Measurements from ENCODE around the gene SETD2.
"Not testable (repeated sequence)": the region's sequence is repeated elsewhere in the genome, so short reads cannot be mapped to it uniquely, and the experiment has no call there.

Gene SETD2
- total RNA-seq: 246 to 293 reads per million in 2 donors

- DNase-seq: peak; percentile 75
Observed at GRCh38 chr3:47164007-47164881, at the start of gene SETD2. Gene SETD2, minus strand, starts transcription at chr3:47164113. Its CDS starts 189 bp downstream, at chr3:47163924.

GRCh38 chr3:47210863-47211405 lies 47.0 kb upstream of the SETD2 start:
- DNase-seq: no peak

DNA sequence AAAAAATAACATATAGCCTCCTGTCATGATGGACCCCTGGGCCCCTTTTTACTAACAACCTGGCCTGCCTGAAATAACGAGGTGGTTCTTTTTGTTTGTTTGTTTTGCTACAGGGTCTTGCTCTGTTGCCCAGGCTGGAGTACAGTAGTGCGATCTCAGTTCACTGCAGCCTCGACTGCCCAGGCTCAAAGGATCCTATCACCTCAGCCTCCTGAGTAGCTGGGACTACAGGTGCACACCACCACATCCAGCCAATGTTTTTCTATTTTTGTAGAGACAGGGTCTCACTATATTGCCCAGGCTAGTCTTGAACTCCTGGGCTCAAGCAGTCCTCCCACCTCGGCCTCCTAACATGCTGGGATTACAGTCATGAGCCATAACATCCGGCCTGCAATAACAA lies 42.1 kb upstream of the SETD2 start:
- DNase-seq: not testable (repeated sequence)

GRCh38 chr3:47204875-47205274 lies 41.0 kb upstream of the SETD2 start:
- no peak for DNase-seq

DNA sequence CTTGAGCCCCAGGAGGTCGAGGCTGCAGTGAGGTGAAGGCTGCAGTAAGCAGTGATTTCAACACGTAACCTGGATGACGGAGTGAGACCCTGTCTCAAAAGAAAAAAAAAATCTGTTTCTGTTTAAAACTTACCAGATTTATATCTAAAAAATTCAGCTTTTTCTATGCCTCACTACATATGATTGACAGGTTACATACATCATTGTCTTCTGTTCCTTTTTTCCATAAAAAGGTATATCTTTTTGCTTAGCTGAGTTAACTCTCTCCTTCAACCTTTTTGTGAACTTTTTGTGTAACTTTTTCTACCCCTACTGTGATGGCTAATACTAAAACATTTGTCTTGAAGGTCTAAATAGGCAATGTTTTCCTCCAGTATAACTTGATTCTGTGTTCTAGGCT lies 38.6 kb upstream of the SETD2 start:
- no peak for DNase-seq

- no peak for DNase-seq
Observed at GRCh38 chr3:47197287-47197686, 33.4 kb upstream of the SETD2 start.

DNA sequence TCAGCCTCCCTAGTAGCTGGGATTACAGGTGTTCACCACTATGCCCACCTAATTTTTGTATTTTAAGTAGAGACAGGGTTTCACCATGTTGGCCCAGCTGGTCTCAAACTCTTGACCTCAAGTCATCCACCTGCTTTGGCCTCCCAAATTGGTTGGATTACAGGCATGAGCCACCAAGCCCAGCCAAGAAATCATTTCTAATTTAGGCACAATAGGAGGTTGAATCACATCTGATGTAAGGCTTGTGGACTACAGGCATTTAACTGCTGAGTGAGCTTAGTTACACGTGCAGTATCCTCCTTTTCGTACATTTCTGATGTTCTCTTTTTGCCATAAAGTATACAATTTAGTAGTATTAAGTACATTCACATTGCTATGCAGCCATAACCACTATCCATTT lies 31.1 kb upstream of the SETD2 start:
- DNase-seq: no peak

DNA sequence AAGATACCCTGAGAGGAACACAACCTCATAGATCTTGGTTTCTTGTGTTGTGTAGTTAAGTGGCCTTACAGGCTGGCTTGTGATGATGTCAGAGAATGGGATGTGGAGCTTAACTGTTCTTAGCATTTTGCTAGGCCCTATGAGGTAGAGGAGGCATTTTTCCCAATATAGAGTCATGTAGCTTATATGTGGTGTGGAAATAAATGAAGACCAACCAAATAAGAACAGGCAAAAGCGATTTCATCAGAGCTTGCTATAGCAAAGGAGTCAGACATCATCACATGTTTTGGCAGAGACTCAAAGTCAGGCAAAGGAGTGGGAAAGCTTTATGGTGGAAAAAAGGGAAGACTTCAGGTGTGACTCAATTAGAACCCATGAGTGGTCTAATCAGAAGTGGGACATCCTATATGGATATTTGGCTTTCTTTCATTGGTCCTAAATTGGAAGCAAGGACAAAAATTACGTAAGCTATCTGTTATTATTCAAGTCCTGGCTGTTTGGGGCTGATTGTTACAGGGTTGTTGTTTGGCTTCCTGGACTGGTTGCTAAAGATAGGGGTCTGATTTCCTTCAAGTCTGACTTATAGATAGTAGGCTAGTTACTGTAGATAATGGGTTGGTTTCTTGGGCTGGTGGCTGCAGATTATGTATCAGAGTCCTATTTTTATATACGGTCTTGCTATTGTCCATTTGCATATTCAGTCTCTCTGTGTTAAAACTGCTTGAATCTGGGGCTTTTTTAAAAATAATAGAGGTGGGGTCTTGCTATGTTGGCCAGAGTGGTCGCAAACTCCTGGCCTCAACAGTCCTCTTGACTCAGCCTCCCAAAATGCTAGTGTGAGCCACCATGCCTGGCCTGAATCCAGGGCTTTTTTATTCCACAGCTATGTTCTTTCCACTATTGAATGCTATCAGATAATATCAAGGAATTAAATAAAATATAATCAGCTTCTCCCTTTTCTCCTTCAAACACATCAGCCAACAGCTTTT lies 30.3 kb upstream of the SETD2 start:
- DNase-seq: no peak

- DNase-seq: no peak
Observed at GRCh38 chr3:47186285-47186684, 22.4 kb upstream of the SETD2 start.

GRCh38 chr3:47181685-47182084 lies 17.8 kb upstream of the SETD2 start:
- DNase-seq: not testable (repeated sequence)

DNA sequence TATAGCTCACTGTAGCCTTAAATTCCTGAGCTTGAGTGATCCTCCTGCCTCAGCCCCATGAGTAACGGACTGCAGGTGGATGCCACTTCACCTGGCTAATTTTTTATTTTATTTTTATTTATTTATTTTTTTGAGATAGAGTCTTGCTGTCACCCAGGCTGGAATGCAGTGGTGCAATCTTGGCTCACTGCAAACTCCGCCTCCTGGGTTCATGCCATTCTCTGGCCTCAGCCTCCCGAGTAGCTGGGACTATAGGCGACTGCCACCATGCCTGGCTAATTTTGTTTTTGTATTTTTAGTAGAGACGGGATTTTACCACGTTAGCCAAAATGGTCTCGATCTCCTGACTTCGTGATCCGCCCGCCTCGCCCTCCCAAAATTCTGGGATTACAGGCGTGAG lies 16.1 kb upstream of the SETD2 start:
- not testable (repeated sequence) for DNase-seq

DNA sequence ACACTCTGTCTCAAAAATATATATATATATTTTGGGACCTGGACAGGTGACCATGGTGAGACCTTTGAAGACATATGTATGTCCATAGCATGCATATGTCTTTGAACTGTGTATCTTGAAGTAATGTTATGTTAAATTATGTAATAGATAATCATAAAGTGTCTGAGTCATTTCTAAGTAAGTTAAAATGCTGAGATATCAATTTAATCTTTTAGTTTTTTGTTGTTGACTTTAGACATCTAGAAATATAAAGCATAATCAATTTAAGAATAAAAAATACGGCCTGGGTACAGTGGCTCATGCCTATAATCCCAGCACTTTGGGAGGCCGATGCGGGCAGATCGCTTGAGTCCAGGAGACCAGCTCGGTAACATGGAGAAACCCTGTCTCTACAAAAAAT lies 12.7 kb upstream of the SETD2 start:
- DNase-seq: no peak

DNA sequence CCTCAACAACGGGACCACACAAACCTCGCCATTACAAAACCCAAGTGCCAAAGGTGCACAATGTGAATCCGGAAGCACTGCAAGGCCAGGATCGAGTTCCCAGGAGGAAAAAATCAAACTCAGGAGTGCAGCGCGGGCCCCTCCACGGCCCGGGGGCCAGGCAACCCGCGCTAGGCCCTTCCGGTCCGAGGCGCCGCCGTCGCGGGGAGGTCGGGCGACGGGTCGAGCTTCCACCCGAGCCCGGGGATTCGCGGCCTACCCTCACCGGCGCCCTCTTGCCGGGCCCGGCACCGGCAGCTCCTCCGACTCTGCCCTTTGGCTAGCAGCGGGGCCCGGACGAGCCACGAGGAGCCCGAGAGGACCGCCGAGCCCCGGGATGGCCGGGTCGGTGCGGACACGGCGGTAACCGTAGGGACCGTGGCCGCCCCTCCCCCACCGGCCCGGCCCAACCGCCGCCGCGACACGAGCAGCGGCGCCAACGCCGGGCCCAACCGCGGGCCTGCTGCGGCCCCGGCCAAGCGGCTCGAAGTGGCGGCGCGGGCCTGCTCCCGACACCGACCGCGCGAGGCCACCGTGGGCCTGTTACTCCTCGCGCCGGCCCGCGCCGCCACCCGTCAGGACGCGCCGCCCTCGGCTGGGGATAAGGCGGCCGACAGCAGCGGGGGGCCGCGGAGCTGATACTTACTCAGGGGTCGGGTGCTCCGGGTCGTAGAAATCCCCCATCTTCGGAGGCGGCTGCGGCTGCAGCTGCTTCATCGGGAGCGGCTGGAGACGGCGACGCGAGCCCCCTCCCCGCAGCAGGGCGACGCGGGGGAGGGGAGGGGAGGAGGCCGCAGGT lies 525 bp downstream of the SETD2 start:
- peak; percentile 53 for DNase-seq

DNA sequence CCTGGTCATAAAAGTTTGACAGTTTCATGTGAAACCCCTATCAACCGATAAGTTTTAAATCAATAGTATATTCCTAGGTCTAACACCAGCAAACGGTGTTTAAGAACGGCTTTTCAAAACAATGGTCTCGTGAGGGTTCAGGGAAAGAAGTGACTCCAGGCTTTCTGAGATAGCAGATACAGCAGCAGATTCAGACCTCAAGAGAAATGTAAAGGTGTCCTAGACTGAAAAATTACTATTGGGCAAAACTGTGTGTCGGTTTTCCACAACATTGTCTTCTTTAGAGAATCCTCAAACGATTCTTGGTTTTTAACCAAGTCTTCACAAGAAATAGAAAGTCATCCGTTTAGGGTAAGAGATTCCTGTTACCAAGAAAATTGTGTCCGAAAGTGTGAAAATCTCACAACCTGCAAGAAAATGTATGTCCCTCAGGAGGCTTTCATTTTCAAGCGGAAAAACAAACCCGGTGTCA lies 1.2 kb downstream of the SETD2 start:
- no peak for DNase-seq

- DNase-seq: no peak
Observed at GRCh38 chr3:47161983-47162696, 1.8 kb downstream of the SETD2 start.

DNA sequence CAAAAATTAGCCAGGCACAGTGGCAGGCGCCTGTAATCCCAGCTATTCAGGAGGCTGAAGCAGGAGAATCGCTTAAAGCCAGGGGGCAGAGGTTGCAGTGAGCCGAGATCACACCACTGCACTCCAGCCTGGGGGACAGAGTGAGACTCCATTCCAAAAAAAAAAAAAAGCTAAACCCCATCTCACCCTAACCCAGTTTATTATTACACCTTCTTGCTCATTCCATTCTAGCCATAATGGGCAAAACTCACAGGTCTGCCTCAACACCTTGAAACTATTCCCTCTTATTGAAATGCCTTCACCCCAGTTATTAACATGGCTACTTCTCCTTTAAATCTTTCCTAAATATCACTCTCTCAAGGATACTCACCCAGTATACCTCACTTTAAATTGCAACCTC lies 4.1 kb downstream of the SETD2 start:
- no peak for DNase-seq

DNA sequence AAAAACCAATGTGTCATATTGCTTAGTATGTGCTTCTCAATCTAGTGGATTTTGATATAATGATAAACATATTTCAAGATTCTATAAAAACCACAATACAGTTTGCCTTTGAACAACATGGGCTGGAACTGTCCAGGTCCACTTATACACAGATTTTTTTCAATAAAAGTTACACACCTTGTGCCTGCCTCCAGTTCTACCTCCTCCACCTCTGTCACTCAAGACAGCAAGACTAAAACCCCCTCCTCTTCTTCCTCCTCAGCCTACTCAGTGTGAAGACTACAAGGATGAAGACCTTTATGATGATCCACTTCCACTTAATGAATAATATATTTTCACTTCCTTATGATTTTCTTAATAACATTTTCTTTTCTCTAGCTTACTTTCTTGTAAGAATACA lies 5.7 kb downstream of the SETD2 start:
- DNase-seq: no peak

DNA sequence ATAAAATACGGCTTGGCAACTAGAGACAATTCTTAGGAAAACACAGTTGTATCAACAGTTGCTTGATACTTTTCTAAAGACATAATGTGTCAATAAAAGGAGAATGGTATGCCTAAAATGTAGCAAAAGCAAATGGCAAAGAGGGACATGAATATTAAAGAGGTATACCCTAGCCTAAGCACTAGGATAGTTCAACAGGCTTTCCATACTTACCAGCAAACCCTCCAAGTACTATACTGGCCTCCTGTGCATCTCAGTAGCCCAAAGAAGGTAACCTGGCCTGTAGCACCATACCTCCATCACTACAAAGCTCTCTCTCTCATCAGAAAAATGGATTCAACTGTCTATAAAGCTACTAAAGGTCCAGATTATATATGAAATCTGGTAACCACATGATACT lies 7.5 kb downstream of the SETD2 start:
- no peak for DNase-seq

DNA sequence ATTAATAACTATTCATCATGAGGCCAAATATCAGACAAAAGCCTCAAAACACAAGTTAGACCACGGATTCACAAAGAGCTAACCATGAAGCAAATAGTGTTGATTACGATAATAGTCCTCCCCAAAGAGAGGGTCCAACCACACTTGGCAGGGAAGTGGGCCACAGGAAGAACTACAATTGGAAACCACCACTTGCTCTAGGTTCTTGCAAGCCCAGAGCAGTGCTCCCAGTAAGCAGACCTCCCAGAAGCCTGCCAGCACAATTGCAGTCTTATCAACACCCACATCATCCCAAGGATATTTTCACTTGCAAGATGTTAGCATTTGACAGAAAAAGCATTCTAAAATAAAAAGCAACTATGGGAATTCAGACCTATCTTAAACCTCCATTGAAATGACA lies 11.3 kb downstream of the SETD2 start:
- no peak for DNase-seq

DNA sequence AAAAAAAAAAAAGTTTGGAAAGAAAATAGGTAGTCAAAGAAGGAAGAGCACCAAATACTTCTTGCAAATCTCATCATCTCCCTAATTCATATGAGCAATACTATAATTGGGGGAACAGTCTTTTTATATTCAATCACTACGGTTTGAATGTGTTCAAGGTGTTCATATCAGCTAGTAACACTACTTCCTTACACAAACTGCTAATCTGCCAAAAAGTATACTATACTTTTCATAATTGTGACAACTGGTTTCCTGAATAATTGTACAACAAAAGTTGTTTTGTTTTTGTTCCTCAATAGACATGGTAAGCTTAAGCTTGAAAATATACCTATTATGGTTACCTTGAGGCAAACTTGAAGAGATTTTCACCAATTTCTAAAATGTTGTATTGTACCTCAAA lies 12.1 kb downstream of the SETD2 start:
- DNase-seq: no peak

DNA sequence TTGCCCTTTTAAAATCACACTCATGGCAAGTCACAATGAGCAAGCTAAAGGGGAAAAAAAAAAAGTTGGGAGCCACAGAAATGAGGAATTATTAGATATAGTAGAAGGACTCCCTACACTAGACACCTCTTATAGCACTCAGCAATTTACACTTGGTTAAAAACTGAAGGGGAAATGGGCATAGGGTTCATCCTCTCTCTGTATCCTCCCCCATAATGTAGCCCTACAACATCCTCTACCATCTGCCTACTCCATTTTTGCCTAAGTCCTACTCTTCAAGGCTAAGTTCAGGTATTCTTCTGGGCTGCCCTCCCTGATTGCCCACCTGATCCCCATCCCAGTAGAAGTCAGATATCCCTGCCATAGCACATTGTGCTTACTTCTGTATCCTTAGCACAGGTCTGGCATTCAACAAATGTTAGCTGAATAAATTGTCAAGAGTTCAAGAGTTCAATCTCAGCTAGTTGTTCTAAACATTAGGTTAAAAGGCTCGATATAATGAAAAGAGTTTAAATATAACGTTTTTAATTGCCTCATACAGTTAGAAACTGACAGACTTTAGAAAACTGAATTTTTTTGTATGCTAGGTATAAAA lies 14.5 kb downstream of the SETD2 start:
- DNase-seq: no peak

Measured in activated gamma-delta T cell (primary cell).